Upper lobe of left lung (tissue), 4 donors: Measurements from ENCODE around the gene ADGRV1.

Experiments used
- CTCF ChIP-seq, 6 experiments: fragments of 450-650 bp in 4 of 6; fragments of 200-600 bp in 2 of 6; sonication (generic) in 2 of 6; IDR thresholded peaks; one replicate each; pipeline ENCODE4 v1.5.1; 2016 to 2019; ENCODE audit warnings: antibody characterized with exemption in 6 of 6
- POLR2A ChIP-seq, 4 donors: fragments of 450-650 bp; IDR thresholded peaks; one replicate each; pipeline ENCODE4 v1.5.1; 2016 to 2017; ENCODE audit warnings: antibody characterized with exemption in 4 of 4, mild to moderate bottlenecking in 2 of 4

- TF ChIP-seq CTCF (IDR thresholded peaks at IDR 0.05) (no peak), POLR2A (IDR thresholded peaks at IDR 0.05) (no peak)
Observed at GRCh38 chr5:90921418-90921973, 362.9 kb downstream of the ADGRV1 start.
